Heart left ventricle (tissue), 13 donors: ENCODE results near the gene MCM5.

Experiments used
- CTCF ChIP-seq, 12 donors: fragments of 200-600 bp; sonication (generic) in 4 of 12; IDR thresholded peaks; one replicate each; pipeline versions ENCODE4 v1.5.0 to v1.8.0; 2018 to 2022; ENCODE audit warnings: antibody characterized with exemption in 12 of 12, mild to moderate bottlenecking in 5 of 12
- POLR2A ChIP-seq, 2 donors: fragments of 450-650 bp; IDR thresholded peaks; one replicate each; pipeline ENCODE4 v1.6.1; 2017; ENCODE audit warnings: antibody characterized with exemption in 2 of 2, mild to moderate bottlenecking in 2 of 2, moderate library complexity in 2 of 2
- donor health status: ischemic (EF 13 %, LVEDD 7.1; RV severe dilation, severe dysfunction).
- donor health status: DM: no; HTN: yes; CAD: no.
- donor health status: DM: no; HTN: no; CAD: no.
- donor health status: ischemic (EF 25% LVEDD 6.9; RV normal size, moderate dysfunction).
- donor health status: ischemic (EF 25% LVEDD 5.7; RV mildly dilated, moderate dysfunction).
- donor health status: ischemic (EF 35%, LVEDD 5.7; RV mildly dilated, moderate dysfunction).
- donor health status: nonischemic (EF 11% LVEDD 7.7; RV severe dilation, severe dysfunction).
- donor health status: DM: yes; HTN: yes; CAD: no.
- donor health status: PGD.
- donor health status: ischemic (EF 29% LVEDD 5.4; RV normal size, mild dysfunction).
- donor health status: nonischemic (EF 23%, LVEDD 6.1; RV moderate dilation, normal function).

- TF ChIP-seq CTCF (IDR thresholded peaks at IDR 0.05) (no peak), POLR2A (IDR thresholded peaks at IDR 0.05) (no peak)
Measured at GRCh38 chr22:35375031-35375430, 24.9 kb upstream of the MCM5 start.
